ENCODE measurements around the gene RARRES1.

- TF ChIP-seq BHLHE40 (IDR thresholded peaks at IDR 0.05; ENCODE audit: low read depth, low read length) (no peak), CTCF (IDR thresholded peaks at IDR 0.05) (no peak), POLR2A (IDR thresholded peaks at IDR 0.05; ENCODE audit: low read length) (no peak), RNF2 (IDR thresholded peaks at IDR 0.05; ENCODE audit: borderline replicate concordance, low read depth) (no peak), JUNB (IDR thresholded peaks at IDR 0.05) (no peak), CEBPB (IDR thresholded peaks at IDR 0.05) (no peak), CBX8 (IDR thresholded peaks at IDR 0.05) (no peak), MAX (IDR thresholded peaks at IDR 0.05) (no peak), CHD2 (IDR thresholded peaks at IDR 0.05; ENCODE audit: low read length, partially characterized antibody) (no peak), MYC (IDR thresholded peaks at IDR 0.05; ENCODE audit: borderline replicate concordance, low read length) (no peak), TFCP2L1 (CRISPR knock-in tag; IDR thresholded peaks at IDR 0.05) (no peak)
- TF ChIP-seq, protein P1, sequence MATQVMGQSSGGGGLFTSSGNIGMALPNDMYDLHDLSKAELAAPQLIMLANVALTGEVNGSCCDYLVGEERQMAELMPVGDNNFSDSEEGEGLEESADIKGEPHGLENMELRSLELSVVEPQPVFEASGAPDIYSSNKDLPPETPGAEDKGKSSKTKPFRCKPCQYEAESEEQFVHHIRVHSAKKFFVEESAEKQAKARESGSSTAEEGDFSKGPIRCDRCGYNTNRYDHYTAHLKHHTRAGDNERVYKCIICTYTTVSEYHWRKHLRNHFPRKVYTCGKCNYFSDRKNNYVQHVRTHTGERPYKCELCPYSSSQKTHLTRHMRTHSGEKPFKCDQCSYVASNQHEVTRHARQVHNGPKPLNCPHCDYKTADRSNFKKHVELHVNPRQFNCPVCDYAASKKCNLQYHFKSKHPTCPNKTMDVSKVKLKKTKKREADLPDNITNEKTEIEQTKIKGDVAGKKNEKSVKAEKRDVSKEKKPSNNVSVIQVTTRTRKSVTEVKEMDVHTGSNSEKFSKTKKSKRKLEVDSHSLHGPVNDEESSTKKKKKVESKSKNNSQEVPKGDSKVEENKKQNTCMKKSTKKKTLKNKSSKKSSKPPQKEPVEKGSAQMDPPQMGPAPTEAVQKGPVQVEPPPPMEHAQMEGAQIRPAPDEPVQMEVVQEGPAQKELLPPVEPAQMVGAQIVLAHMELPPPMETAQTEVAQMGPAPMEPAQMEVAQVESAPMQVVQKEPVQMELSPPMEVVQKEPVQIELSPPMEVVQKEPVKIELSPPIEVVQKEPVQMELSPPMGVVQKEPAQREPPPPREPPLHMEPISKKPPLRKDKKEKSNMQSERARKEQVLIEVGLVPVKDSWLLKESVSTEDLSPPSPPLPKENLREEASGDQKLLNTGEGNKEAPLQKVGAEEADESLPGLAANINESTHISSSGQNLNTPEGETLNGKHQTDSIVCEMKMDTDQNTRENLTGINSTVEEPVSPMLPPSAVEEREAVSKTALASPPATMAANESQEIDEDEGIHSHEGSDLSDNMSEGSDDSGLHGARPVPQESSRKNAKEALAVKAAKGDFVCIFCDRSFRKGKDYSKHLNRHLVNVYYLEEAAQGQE (IDR thresholded peaks at IDR 0.05) = no peak
- TF ChIP-seq, protein P2, sequence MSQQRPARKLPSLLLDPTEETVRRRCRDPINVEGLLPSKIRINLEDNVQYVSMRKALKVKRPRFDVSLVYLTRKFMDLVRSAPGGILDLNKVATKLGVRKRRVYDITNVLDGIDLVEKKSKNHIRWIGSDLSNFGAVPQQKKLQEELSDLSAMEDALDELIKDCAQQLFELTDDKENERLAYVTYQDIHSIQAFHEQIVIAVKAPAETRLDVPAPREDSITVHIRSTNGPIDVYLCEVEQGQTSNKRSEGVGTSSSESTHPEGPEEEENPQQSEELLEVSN (IDR thresholded peaks at IDR 0.05; ENCODE audit: borderline replicate concordance, low read depth) = no peak
Observed at GRCh38 chr3:158745551-158745950, 13.3 kb upstream of the RARRES1 start.
